HL-60 (cell line): ENCODE measurements around the gene RILPL2.
"Not testable (repeated sequence)": the region's sequence is repeated elsewhere in the genome, so short reads cannot be mapped to it uniquely, and the experiment has no call there.

Experiments
- GABPA ChIP-seq: IDR thresholded peaks from 2 replicates; pipeline ENCODE4 v1.6.1; 2012; ENCODE audit warnings: low read depth
- POLR2AphosphoS5 ChIP-seq: IDR thresholded peaks from 2 replicates; pipeline ENCODE4 v1.6.1; 2012; ENCODE audit warnings: low read depth
- SPI1 ChIP-seq: IDR thresholded peaks from 2 replicates; pipeline ENCODE4 v1.6.1; 2012; ENCODE audit warnings: low read depth, mild to moderate bottlenecking, borderline replicate concordance
- TF ChIP-seq, protein P1 (sequence below): IDR thresholded peaks from one replicate; pipeline ENCODE4 v1.5.1; 2011; ENCODE audit warnings: low read length, control low read depth, inconsistent platforms; ENCODE audit not compliant: insufficient read depth
- TF ChIP-seq, protein P2 (sequence below): IDR thresholded peaks from 2 replicates; pipeline ENCODE4 v1.6.1; 2012; ENCODE audit warnings: low read depth; ENCODE audit not compliant: insufficient replicate concordance

DNA sequence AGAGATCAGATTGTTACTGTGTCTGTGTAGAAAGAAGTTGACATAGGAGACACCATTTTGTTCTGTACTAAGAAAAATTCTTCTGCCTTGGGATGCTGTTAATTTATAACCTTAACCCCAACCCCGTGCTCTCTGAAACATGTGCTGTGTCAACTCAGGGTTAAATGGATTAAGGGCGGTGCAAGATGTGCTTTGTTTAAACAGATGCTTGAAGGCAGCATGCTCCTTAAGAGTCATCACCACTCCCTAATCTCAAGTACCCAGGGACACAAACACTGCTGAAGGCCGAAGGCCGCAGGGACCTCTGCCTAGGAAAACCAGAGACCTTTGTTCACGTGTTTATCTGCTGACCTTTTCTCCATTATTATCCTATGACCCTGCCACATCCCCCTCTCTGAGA lies 64.1 kb downstream of the RILPL2 start:
- TF ChIP-seq, protein P1, sequence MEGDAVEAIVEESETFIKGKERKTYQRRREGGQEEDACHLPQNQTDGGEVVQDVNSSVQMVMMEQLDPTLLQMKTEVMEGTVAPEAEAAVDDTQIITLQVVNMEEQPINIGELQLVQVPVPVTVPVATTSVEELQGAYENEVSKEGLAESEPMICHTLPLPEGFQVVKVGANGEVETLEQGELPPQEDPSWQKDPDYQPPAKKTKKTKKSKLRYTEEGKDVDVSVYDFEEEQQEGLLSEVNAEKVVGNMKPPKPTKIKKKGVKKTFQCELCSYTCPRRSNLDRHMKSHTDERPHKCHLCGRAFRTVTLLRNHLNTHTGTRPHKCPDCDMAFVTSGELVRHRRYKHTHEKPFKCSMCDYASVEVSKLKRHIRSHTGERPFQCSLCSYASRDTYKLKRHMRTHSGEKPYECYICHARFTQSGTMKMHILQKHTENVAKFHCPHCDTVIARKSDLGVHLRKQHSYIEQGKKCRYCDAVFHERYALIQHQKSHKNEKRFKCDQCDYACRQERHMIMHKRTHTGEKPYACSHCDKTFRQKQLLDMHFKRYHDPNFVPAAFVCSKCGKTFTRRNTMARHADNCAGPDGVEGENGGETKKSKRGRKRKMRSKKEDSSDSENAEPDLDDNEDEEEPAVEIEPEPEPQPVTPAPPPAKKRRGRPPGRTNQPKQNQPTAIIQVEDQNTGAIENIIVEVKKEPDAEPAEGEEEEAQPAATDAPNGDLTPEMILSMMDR: not testable (repeated sequence)
- not testable (repeated sequence) for TF ChIP-seq POLR2AphosphoS5, GABPA, SPI1
- TF ChIP-seq, protein P2, sequence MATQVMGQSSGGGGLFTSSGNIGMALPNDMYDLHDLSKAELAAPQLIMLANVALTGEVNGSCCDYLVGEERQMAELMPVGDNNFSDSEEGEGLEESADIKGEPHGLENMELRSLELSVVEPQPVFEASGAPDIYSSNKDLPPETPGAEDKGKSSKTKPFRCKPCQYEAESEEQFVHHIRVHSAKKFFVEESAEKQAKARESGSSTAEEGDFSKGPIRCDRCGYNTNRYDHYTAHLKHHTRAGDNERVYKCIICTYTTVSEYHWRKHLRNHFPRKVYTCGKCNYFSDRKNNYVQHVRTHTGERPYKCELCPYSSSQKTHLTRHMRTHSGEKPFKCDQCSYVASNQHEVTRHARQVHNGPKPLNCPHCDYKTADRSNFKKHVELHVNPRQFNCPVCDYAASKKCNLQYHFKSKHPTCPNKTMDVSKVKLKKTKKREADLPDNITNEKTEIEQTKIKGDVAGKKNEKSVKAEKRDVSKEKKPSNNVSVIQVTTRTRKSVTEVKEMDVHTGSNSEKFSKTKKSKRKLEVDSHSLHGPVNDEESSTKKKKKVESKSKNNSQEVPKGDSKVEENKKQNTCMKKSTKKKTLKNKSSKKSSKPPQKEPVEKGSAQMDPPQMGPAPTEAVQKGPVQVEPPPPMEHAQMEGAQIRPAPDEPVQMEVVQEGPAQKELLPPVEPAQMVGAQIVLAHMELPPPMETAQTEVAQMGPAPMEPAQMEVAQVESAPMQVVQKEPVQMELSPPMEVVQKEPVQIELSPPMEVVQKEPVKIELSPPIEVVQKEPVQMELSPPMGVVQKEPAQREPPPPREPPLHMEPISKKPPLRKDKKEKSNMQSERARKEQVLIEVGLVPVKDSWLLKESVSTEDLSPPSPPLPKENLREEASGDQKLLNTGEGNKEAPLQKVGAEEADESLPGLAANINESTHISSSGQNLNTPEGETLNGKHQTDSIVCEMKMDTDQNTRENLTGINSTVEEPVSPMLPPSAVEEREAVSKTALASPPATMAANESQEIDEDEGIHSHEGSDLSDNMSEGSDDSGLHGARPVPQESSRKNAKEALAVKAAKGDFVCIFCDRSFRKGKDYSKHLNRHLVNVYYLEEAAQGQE: not testable (repeated sequence)
